HUES6 (cell line): ENCODE results near the gene COL5A1.

Source experiments
- H3K27ac ChIP-seq: 2 replicates; pipeline ENCODE4 v1.7.0; 2013; ENCODE audit warnings: low read depth, mild to moderate bottlenecking, low read length, inconsistent platforms
- H3K27me3 ChIP-seq: 2 replicates; pipeline ENCODE4 v1.6.1; 2013; ENCODE audit warnings: low read length; ENCODE audit not compliant: control insufficient read depth, insufficient read depth
- H3K36me3 ChIP-seq: 2 replicates; pipeline ENCODE4 v1.6.1; 2013; ENCODE audit warnings: low read length; ENCODE audit not compliant: control insufficient read depth, insufficient read depth
- H3K4me1 ChIP-seq: 2 replicates; pipeline ENCODE4 v1.6.1; 2013; ENCODE audit warnings: low read length; ENCODE audit not compliant: control insufficient read depth, insufficient read depth
- H3K4me3 ChIP-seq: 2 replicates; pipeline ENCODE4 v1.5.1; 2013; ENCODE audit warnings: low read depth, low read length
- H3K9ac ChIP-seq: one replicate; pipeline ENCODE4 v1.6.1; 2013; ENCODE audit warnings: mild to moderate bottlenecking, low read length
- H3K9me3 ChIP-seq: 2 replicates; pipeline ENCODE4 v1.6.1; 2013; ENCODE audit warnings: low read depth, low read length; ENCODE audit not compliant: control insufficient read depth, insufficient read depth

COL5A1 gene

GRCh38 chr9:134688231-134688630 lies 46.6 kb downstream of the COL5A1 start:
- peaks cover 23% of the 10 kb centered on the region; the same call in 1 of the 2 replicates for H3K36me3 ChIP-seq
- H3K27ac ChIP-seq, result no peak overlapping the region
- peaks cover 7% of the 10 kb centered on the region; the same call in 1 of the 2 replicates for H3K9me3 ChIP-seq
- no peaks in the 10 kb centered on the region for H3K27me3 ChIP-seq
- H3K9ac ChIP-seq, result no peak overlapping the region
- H3K4me3 ChIP-seq, result no peak overlapping the region
- no peaks in the 10 kb centered on the region; the same call in 1 of the 2 replicates for H3K4me1 ChIP-seq

GRCh38 chr9:134688661-134689320 lies 47.2 kb downstream of the COL5A1 start:
- Histone ChIP-seq H3K4me3 (no peak overlapping the region), H3K9me3 (peaks cover 7% of the 10 kb centered on the region; the same call in 1 of the 2 replicates), H3K36me3 (peaks cover 23% of the 10 kb centered on the region; the same call in 1 of the 2 replicates), H3K4me1 (no peaks in the 10 kb centered on the region; the same call in 1 of the 2 replicates), H3K27me3 (no peaks in the 10 kb centered on the region), H3K27ac (no peak overlapping the region), H3K9ac (no peak overlapping the region)

GRCh38 chr9:134689321-134690181 lies 47.9 kb downstream of the COL5A1 start:
- Histone ChIP-seq H3K4me3 (no peak overlapping the region), H3K36me3 (peaks cover 23% of the 10 kb centered on the region; the same call in 1 of the 2 replicates), H3K27ac (no peak overlapping the region), H3K4me1 (no peaks in the 10 kb centered on the region; the same call in 1 of the 2 replicates), H3K9ac (no peak overlapping the region), H3K9me3 (peaks cover 7% of the 10 kb centered on the region; the same call in 1 of the 2 replicates), H3K27me3 (no peaks in the 10 kb centered on the region)

- Histone ChIP-seq H3K4me3 (no peak overlapping the region), H3K36me3 (peaks cover 16% of the 10 kb centered on the region; the same call in 1 of the 2 replicates), H3K9me3 (peaks cover under 1% of the 10 kb centered on the region; the same call in 1 of the 2 replicates), H3K27ac (no peak overlapping the region), H3K27me3 (no peaks in the 10 kb centered on the region), H3K9ac (no peak overlapping the region), H3K4me1 (no peaks in the 10 kb centered on the region; the same call in 1 of the 2 replicates)
Measured at GRCh38 chr9:134690301-134690751, 48.7 kb downstream of the COL5A1 start.

GRCh38 chr9:134690946-134691694 lies 49.5 kb downstream of the COL5A1 start:
- Histone ChIP-seq H3K36me3 (peaks cover 16% of the 10 kb centered on the region; the same call in 1 of the 2 replicates), H3K9ac (no peak overlapping the region), H3K27me3 (no peaks in the 10 kb centered on the region), H3K4me1 (no peaks in the 10 kb centered on the region; the same call in 1 of the 2 replicates), H3K27ac (no peak overlapping the region), H3K9me3 (no peaks in the 10 kb centered on the region), H3K4me3 (no peak overlapping the region)

GRCh38 chr9:134691695-134692572 lies 50.3 kb downstream of the COL5A1 start:
- H3K27ac ChIP-seq, result no peak overlapping the region
- no peaks in the 10 kb centered on the region; the same call in 1 of the 2 replicates for H3K4me1 ChIP-seq
- H3K9ac ChIP-seq, result no peak overlapping the region
- H3K27me3 ChIP-seq, result no peaks in the 10 kb centered on the region
- peaks cover 16% of the 10 kb centered on the region; the same call in 1 of the 2 replicates for H3K36me3 ChIP-seq
- no peaks in the 10 kb centered on the region for H3K9me3 ChIP-seq
- H3K4me3 ChIP-seq, result no peak overlapping the region

- H3K4me1 ChIP-seq, result no peaks in the 10 kb centered on the region; the same call in 1 of the 2 replicates
- H3K36me3 ChIP-seq, result peaks cover 16% of the 10 kb centered on the region; the same call in 1 of the 2 replicates
- no peaks in the 10 kb centered on the region for H3K9me3 ChIP-seq
- H3K27me3 ChIP-seq, result no peaks in the 10 kb centered on the region
- no peak overlapping the region for H3K27ac ChIP-seq
- no peak overlapping the region for H3K9ac ChIP-seq
- no peak overlapping the region for H3K4me3 ChIP-seq
Measured at GRCh38 chr9:134692573-134692860, 50.9 kb downstream of the COL5A1 start.

- no peak overlapping the region for H3K4me3 ChIP-seq
- H3K36me3 ChIP-seq, result peaks cover 16% of the 10 kb centered on the region; the same call in 1 of the 2 replicates
- no peak overlapping the region for H3K27ac ChIP-seq
- no peaks in the 10 kb centered on the region; the same call in 1 of the 2 replicates for H3K4me1 ChIP-seq
- H3K9me3 ChIP-seq, result no peaks in the 10 kb centered on the region
- no peak overlapping the region for H3K9ac ChIP-seq
- no peaks in the 10 kb centered on the region for H3K27me3 ChIP-seq
Measured at GRCh38 chr9:134693011-134693410, 51.4 kb downstream of the COL5A1 start.

- Histone ChIP-seq H3K4me3 (no peak overlapping the region), H3K27me3 (no peaks in the 10 kb centered on the region), H3K9me3 (no peaks in the 10 kb centered on the region), H3K36me3 (peaks cover 16% of the 10 kb centered on the region; the same call in 1 of the 2 replicates), H3K27ac (no peak overlapping the region), H3K4me1 (peaks cover 3% of the 10 kb centered on the region; the same call in 1 of the 2 replicates), H3K9ac (no peak overlapping the region)
Measured at GRCh38 chr9:134693641-134694367, 52.2 kb downstream of the COL5A1 start.
